Fibroblast of skin of left biceps (primary cell): ENCODE results near the gene DNASE1L3.

Source experiments
- DNase-seq, 2 experiments: peaks; one replicate each; pipeline ENCODE4 v3.0.0-alpha.2; 2013; ENCODE audit warnings: low read depth in 2 of 2

Gene DNASE1L3

DNA sequence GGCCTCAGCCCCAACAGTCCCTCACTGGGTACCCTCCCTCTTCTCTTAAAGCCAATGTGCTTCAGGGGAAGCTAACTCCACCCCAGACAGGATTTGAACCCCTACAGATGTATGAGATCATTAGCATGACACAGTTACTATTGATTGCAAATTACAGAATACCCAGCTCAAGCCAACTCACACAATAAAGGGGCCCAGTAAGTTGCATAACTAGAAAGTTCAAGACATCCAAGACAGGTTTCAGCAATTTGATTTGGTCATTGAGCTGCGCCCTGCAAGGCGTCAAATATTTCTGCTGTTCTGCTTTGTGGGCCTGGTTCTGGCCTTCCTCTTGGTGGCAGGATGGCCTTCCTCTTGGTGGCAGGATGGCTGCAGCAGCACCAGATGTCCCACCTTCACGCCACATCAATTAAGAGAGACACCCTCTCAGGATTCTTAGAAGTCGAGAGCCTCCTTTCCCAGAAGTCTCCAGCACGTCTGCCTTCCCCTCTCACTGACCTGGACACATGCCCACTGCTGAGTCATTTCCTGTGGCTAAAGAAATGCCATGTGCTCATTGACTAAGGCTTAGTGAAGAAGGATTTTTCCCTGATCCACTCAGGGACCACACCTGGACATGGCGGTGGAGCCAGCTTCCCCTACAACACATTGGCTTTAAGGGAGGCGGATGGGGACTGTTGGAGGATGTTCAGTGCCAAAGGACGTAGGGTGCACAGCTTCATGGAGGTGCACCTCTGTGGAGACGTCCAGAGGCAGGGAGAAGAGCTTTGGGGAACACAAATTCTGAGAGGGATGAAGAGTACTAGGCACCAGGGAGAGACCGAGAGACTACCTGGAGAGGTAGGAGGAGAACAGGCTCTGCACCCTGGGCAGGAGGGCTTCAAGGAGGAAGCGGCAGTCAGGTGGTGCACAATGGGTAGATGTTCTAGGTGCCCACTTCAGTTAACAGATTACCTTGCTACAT is 49.1 kb downstream of the DNASE1L3 start:
- peak; percentile 69 to 74 for DNase-seq

DNA sequence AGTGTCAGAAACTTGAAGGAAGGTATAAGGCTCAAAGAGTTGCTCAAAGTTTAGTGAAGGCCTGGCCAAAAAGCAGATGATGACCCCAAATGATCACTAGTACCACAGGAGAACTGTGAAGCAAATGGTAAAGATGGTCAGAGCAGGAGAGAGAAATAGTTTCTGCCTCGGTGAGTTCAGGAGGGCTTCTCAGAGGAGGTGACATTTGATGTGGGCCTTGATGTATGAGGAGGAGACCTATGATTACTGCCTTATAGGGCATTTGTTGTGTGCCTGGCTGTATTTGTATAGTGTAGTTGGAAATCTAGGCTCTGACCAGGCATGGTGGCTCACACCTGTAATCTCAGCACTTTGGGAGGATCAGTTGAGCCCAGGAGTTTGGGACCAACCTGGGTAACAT is 50.4 kb downstream of the DNASE1L3 start:
- no peak for DNase-seq

GRCh38 chr3:58158442-58159153 is 52.2 kb downstream of the DNASE1L3 start:
- no peak for DNase-seq

DNA sequence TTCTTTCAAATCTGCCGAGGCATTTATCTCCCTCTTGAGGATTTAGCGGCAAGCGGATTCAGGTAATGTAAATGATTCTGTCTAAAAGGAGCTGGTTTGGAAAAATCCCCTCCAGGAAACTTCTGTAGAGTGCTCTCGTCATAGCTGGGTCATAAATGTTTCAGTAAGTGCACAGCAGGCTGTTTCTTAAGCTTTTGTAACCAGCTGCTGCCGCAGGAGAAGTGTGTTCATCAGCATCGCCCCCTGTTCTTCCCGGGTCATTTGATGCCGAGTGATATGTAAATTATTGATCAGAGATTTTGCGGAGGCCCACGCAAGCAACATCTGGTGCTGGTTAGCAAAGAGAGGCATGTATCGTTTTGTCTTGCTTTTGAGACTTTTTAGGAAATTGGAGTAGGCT is 53.1 kb downstream of the DNASE1L3 start:
- DNase-seq: no peak

- DNase-seq: no peak
These were observed 54.9 kb downstream of the DNASE1L3 start for GRCh38 chr3:58155838-58156237.

DNA sequence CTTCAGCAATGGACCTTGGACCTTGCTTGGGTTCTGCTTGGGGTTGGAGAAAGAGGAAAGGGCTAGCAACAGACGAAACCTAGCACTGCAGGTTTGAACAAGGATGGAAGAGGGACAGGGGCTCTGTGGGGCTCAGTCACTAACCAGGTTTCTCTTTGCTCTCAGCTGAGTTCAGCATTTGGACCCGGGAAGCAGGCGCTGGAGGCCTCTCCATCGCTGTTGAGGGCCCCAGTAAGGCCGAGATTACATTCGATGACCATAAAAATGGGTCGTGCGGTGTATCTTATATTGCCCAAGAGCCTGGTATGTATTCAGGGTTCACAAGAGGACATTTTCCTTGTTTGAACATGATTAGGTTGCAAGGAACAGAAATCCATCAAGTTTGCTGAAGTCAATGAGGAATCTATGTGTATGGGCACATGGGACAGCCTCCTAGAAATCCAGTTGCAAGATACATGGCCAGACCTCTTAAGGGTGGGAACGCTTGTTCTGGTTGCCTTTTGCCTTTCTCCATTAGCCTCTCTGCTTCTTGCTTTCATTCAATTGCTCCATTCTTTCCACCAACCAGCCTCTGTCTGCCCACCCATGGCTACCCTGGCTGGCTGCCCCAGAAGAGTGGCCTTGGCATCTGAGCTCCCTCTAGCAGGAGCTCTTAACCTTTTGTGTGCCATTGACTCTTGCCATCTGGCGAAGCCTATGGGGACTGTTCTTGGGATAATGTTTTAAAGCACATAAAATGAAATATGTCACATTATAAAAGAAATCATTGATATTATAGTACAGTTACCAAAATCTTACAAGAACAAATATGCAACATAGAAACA is 55.9 kb downstream of the DNASE1L3 start:
- no peak for DNase-seq

GRCh38 chr3:58153371-58153770 is 57.4 kb downstream of the DNASE1L3 start:
- DNase-seq: no peak

DNA sequence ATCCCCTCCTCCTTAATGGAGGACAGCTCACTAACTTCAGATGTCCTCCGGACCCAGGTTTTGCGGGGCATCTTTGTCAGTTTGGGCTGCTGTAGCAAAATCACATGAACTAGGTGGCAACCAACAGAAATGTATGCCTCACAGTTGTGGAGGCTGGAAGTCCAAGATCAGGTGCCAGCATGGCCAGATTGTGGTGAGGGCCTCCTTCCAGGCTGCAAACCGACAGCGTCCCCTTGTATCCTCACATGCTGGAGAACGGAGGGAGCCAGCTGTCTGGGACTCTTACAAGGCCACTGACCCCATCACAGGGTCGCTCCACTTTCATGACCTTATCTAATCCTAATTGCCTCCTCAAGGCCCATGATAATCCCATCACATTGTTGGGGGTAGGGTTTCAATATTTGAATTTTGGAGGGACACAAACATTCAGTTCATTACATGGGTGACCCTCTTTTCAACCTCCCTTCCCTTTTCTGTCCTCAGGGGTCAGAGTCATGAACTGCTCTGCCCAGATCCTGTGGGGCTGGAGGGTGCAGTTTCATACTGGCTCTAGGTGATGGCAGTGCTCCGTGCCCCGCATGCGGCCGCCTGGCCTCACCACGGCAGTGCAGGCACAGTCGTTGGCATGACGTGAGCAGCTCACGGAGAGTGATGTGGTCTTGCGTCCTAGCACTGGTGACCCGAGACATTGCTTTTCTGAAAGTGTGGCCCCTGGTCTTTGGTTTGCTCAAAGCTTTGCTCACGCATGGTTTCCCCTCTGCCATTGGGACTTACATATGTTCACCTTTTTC is 58.4 kb downstream of the DNASE1L3 start:
- no peak for DNase-seq

GRCh38 chr3:58151637-58152036 is 59.1 kb downstream of the DNASE1L3 start:
- DNase-seq: no peak

DNA sequence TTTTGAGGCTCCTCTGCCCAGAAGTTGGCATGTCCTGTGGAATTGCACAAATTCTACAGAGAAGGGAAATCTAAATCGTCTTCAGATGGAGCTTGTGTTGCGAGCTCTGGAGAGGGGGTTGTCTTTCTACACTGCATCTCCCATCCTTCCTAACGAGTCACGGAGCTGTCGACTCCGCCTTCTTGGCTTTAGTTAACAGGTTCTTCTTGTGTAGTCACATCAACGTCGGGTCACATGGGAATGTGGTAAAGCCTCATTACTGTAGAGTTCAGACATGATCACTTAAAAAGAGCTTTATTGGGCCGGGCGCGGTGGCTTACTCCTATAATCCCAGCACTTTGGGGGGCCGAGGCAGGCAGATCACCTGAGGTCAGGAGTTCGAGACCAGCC is 60.0 kb downstream of the DNASE1L3 start:
- DNase-seq: peak in 1 of 2 experiments; percentile 30

GRCh38 chr3:58150130-58150809 is 60.5 kb downstream of the DNASE1L3 start:
- no peak for DNase-seq

DNA sequence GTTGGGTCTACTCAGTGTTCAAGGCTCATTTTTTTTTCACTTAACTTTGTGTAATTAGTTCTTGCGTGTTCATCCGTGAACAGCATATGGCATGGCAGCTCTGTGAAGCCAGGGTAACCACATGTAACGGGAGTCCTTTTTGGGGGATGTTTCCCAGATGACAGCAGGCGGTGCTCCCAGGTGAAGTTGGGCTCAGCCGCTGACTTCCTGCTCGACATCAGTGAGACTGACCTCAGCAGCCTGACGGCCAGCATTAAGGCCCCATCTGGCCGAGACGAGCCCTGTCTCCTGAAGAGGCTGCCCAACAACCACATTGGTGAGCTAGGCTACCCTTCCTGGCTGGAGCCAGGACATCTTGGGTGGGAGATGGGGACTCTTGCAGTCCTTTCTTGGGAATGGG is 62.7 kb downstream of the DNASE1L3 start:
- DNase-seq: no peak

GRCh38 chr3:58144478-58145325 is 66.1 kb downstream of the DNASE1L3 start:
- DNase-seq: no peak

- DNase-seq: no peak
These were observed 67.2 kb downstream of the DNASE1L3 start for GRCh38 chr3:58143417-58144055.
